Neural cell (in vitro differentiated cells): Measurements from ENCODE around the gene BCL2L11. TPM values are rescaled to one million over a fixed set of nuclear protein-coding genes. Genes with fewer than 3 reads are reported as not detected.

ENCODE experiments used
- H2AFZ ChIP-seq: fragments of 200-600, 300-800 bp; sonication (generic), shearing (Covaris generic); 2 replicates; pipeline ENCODE4 v1.6.0; 2014; ENCODE audit warnings: low read depth, mild to moderate bottlenecking, antibody characterized with exemption, low read length, moderate library complexity
- H3F3A ChIP-seq: fragments of 200-600 bp; shearing (Covaris generic); 2 replicates; pipeline ENCODE4 v1.6.1; 2016; ENCODE audit warnings: mild to moderate bottlenecking, moderate library complexity, mixed read lengths, antibody characterized with exemption, low read length; ENCODE audit not compliant: insufficient read depth, poor library complexity, severe bottlenecking
- H3K27ac ChIP-seq: fragments of 200-600, 300-800 bp; sonication (generic), shearing (Covaris generic); 2 replicates; pipeline ENCODE4 v1.5.1; 2014; ENCODE audit warnings: mild to moderate bottlenecking, low read length, moderate library complexity
- H3K27me3 ChIP-seq: fragments of 300-800, 200-600 bp; sonication (generic), shearing (Covaris generic); 2 replicates; pipeline ENCODE4 v1.6.0; 2014; ENCODE audit warnings: mild to moderate bottlenecking, low read depth, low read length, moderate library complexity; ENCODE audit not compliant: insufficient read depth
- H3K36me3 ChIP-seq: fragments of 300-800, 200-600 bp; sonication (generic), shearing (Covaris generic); 2 replicates; pipeline ENCODE4 v1.5.1; 2014; ENCODE audit warnings: mild to moderate bottlenecking, antibody characterized with exemption, low read length, moderate library complexity; ENCODE audit not compliant: insufficient read depth
- H3K4me2 ChIP-seq: fragments of 300-800, 200-600 bp; sonication (generic), shearing (Covaris generic); 2 replicates; pipeline ENCODE4 v1.6.0; 2014; ENCODE audit warnings: mild to moderate bottlenecking, low read length
- H3K4me3 ChIP-seq: fragments of 300-800, 200-600 bp; sonication (generic), shearing (Covaris generic); 2 replicates; pipeline ENCODE4 v1.5.1; 2014; ENCODE audit warnings: mild to moderate bottlenecking, low read length, moderate library complexity
- H3K79me2 ChIP-seq: fragments of 200-600 bp; shearing (Covaris generic); replicated peaks from 2 replicates; pipeline ENCODE4 v1.6.0; 2014; ENCODE audit warnings: mild to moderate bottlenecking, low read length, moderate library complexity; ENCODE audit not compliant: insufficient read depth
- H3K9ac ChIP-seq: fragments of 300-800, 200-600 bp; sonication (generic), shearing (Covaris generic); 2 replicates; pipeline ENCODE4 v1.6.1; 2016; ENCODE audit warnings: mild to moderate bottlenecking, low read length, mixed read lengths
- H3K9me2 ChIP-seq: fragments of 200-600 bp; shearing (Covaris generic); 2 replicates; pipeline ENCODE4 v1.6.1; 2016; ENCODE audit warnings: mild to moderate bottlenecking, low read length, mixed read lengths; ENCODE audit not compliant: insufficient read depth
- H3K9me3 ChIP-seq: fragments of 200-600, 300-800 bp; sonication (generic), shearing (Covaris generic); 2 replicates; pipeline ENCODE4 v1.6.1; 2016; ENCODE audit warnings: mild to moderate bottlenecking, mixed run types, low read length, moderate library complexity, mixed read lengths
- H4K20me1 ChIP-seq: fragments of 200-600 bp; shearing (Covaris generic); 2 replicates; pipeline ENCODE4 v1.6.1; 2016; ENCODE audit warnings: mild to moderate bottlenecking, mixed run types; ENCODE audit not compliant: insufficient read depth
- CTCF ChIP-seq: fragments of 450-650 bp; IDR thresholded peaks from 2 replicates; pipeline ENCODE4 v1.5.1; 2014; ENCODE audit warnings: antibody characterized with exemption, mild to moderate bottlenecking, moderate library complexity; ENCODE audit not compliant: poor library complexity, severe bottlenecking
- EP300 ChIP-seq: fragments of 450-650 bp; conservative IDR thresholded peaks from 2 replicates; pipeline ENCODE4 v1.6.1; 2014; ENCODE audit warnings: antibody characterized with exemption, mild to moderate bottlenecking, moderate library complexity; ENCODE audit not compliant: poor library complexity, severe bottlenecking
- EZH2 ChIP-seq: fragments of 200-600, 300-800 bp; shearing (Covaris generic), sonication (generic); IDR thresholded peaks from 2 replicates; pipeline ENCODE4 v1.6.1; 2014; ENCODE audit warnings: antibody characterized with exemption, low read length, borderline replicate concordance, mild to moderate bottlenecking; ENCODE audit not compliant: insufficient read depth, poor library complexity, severe bottlenecking
- MXI1 ChIP-seq: fragments of 450-650 bp; conservative IDR thresholded peaks from 2 replicates; pipeline ENCODE4 v1.6.1; 2014; ENCODE audit warnings: antibody characterized with exemption, mild to moderate bottlenecking; ENCODE audit not compliant: poor library complexity, severe bottlenecking
- POLR2AphosphoS5 ChIP-seq: IDR thresholded peaks from 2 replicates; pipeline ENCODE4 v1.6.1; 2012
- RAD21 ChIP-seq: fragments of 450-650 bp; conservative IDR thresholded peaks from 2 replicates; pipeline ENCODE4 v1.6.1; 2014; ENCODE audit warnings: antibody characterized with exemption, mild to moderate bottlenecking, moderate library complexity
- REST ChIP-seq: IDR thresholded peaks from 2 replicates; pipeline ENCODE4 v1.6.1; 2012; ENCODE audit warnings: borderline replicate concordance
- SMC3 ChIP-seq: fragments of 450-650 bp; conservative IDR thresholded peaks from 2 replicates; pipeline ENCODE4 v1.6.1; 2014; ENCODE audit warnings: antibody characterized with exemption, mild to moderate bottlenecking, moderate library complexity; ENCODE audit not compliant: poor library complexity
- TAF1 ChIP-seq: IDR thresholded peaks from 2 replicates; pipeline ENCODE4 v1.6.1; 2012; ENCODE audit warnings: low read depth
- polyA plus RNA-seq: library from polyadenylated mRNA; depleted of rRNA; stranded (reverse); fragments of >200 nt; gene quantifications from 2 replicates; pipeline ENCODE4 v1.2.3, GENCODE V29; 2014

Gene BCL2L11
- polyA plus RNA-seq, 1 donor from 2014 or later: 2.6 TPM

GRCh38 chr2:111100765-111101162, 19.9 kb upstream of the BCL2L11 start:
- Histone ChIP-seq H3K9ac (no peak overlapping the region), H3K4me2 (no peak overlapping the region), H4K20me1 (no peaks in the 10 kb centered on the region), H3K79me2 (no peaks in the 10 kb centered on the region), H3K27ac (no peak overlapping the region), H3F3A (no peaks in the 10 kb centered on the region), H2AFZ (no peak overlapping the region), H3K9me3 (no peaks in the 10 kb centered on the region), H3K4me3 (no peak overlapping the region), H3K27me3 (no peaks in the 10 kb centered on the region), H3K36me3 (no peaks in the 10 kb centered on the region), H3K9me2 (no peaks in the 10 kb centered on the region)
- TF ChIP-seq EP300 (no peak), MXI1 (no peak), TAF1 (no peak), SMC3 (no peak), EZH2 (no peak)

- no peak overlapping the region for H2AFZ ChIP-seq
- no peak overlapping the region for H3K4me2 ChIP-seq
- H3K4me3 ChIP-seq: no peak overlapping the region
- no peak for TF ChIP-seq RAD21
- no peak for TF ChIP-seq POLR2AphosphoS5
- no peak for TF ChIP-seq CTCF
- no peak for TF ChIP-seq EZH2
- TF ChIP-seq SMC3: no peak
- no peak for TF ChIP-seq EP300
- H3K27ac ChIP-seq: no peak overlapping the region
- no peaks in the 10 kb centered on the region for H3K79me2 ChIP-seq
- H3F3A ChIP-seq: no peaks in the 10 kb centered on the region
- H4K20me1 ChIP-seq: no peaks in the 10 kb centered on the region
- no peaks in the 10 kb centered on the region for H3K27me3 ChIP-seq
- H3K9ac ChIP-seq: no peak overlapping the region
- no peaks in the 10 kb centered on the region for H3K36me3 ChIP-seq
- no peaks in the 10 kb centered on the region for H3K9me2 ChIP-seq
- H3K9me3 ChIP-seq: no peaks in the 10 kb centered on the region
Measured at GRCh38 chr2:111101592-111101991, 19.1 kb upstream of the BCL2L11 start.

- Histone ChIP-seq H3K4me2 (no peak overlapping the region), H4K20me1 (no peaks in the 10 kb centered on the region), H3K27ac (no peak overlapping the region), H3K9ac (no peak overlapping the region), H3K79me2 (no peaks in the 10 kb centered on the region), H3K36me3 (no peaks in the 10 kb centered on the region), H3K9me3 (no peaks in the 10 kb centered on the region), H3F3A (no peaks in the 10 kb centered on the region), H3K9me2 (no peaks in the 10 kb centered on the region), H2AFZ (no peak overlapping the region), H3K27me3 (no peaks in the 10 kb centered on the region), H3K4me3 (no peak overlapping the region)
- TF ChIP-seq MXI1 (no peak), SMC3 (no peak), EZH2 (no peak), CTCF (no peak), TAF1 (no peak), RAD21 (no peak), REST (no peak), EP300 (no peak), POLR2AphosphoS5 (no peak)
Measured at GRCh38 chr2:111102216-111102615, 18.5 kb upstream of the BCL2L11 start.
